Muscle layer of duodenum (tissue), 2 donors: ENCODE data around the gene REST.

Experiments used
- H3K27ac ChIP-seq: one replicate; pipeline ENCODE4 v1.7.0; 2013; ENCODE audit warnings: mild to moderate bottlenecking, low read length
- H3K27me3 ChIP-seq: one replicate; pipeline ENCODE4 v1.7.0; 2013; ENCODE audit warnings: low read depth, mild to moderate bottlenecking, control low read depth, low read length
- H3K36me3 ChIP-seq, 2 donors: one replicate each; pipeline ENCODE4 v1.7.0; 2013; ENCODE audit warnings: low read length in 2 of 2, control low read depth in 1 of 2, mild to moderate bottlenecking in 1 of 2; ENCODE audit not compliant: insufficient read depth in 2 of 2, control insufficient read depth in 1 of 2
- H3K4me1 ChIP-seq, 2 donors: one replicate each; pipeline ENCODE4 v1.7.0; 2013; ENCODE audit warnings: low read length in 2 of 2, mild to moderate bottlenecking in 2 of 2, control low read depth in 1 of 2, moderate library complexity in 1 of 2; ENCODE audit not compliant: insufficient read depth in 2 of 2, control insufficient read depth in 1 of 2
- H3K4me3 ChIP-seq, 2 donors: one replicate each; pipeline ENCODE4 v1.7.0; 2013; ENCODE audit warnings: low read length in 2 of 2, low read depth in 1 of 2, mild to moderate bottlenecking in 1 of 2
- H3K9me3 ChIP-seq, 2 donors: one replicate each; pipeline ENCODE4 v1.7.0; 2013; ENCODE audit warnings: low read length in 2 of 2, control low read depth in 1 of 2, mild to moderate bottlenecking in 1 of 2; ENCODE audit not compliant: control insufficient read depth in 1 of 2
- donor health status: healthy.

REST gene

GRCh38 chr4:56978750-56979303, 71.1 kb downstream of the REST start, which contains the start of gene POLR2B:
POLR2B (plus strand) TSS chr4:56978896; CDS start chr4:56978986, 90 bp downstream.
- Histone ChIP-seq H3K4me3 (peak within 1 kb of the TSS; percentile 94 to 99), H3K36me3 (peaks cover under 1 to 5% of the 10 kb centered on the region in 2 donors), H3K27me3 (no peaks in the 10 kb centered on the region), H3K27ac (peak within 1 kb of the TSS; percentile 93), H3K4me1 (peaks cover 13 to 45% of the 10 kb centered on the region in 2 donors), H3K9me3 (no peaks in the 10 kb centered on the region)

GRCh38 chr4:56979421-56980072, 71.8 kb downstream of the REST start:
- no peaks in the 10 kb centered on the region for H3K9me3 ChIP-seq

GRCh38 chr4:56981795-56982201, 74.1 kb downstream of the REST start:
- H3K27ac ChIP-seq: no peak overlapping the region
- H3K27me3 ChIP-seq: no peaks in the 10 kb centered on the region
- H3K4me1 ChIP-seq: peaks cover 9 to 28% of the 10 kb centered on the region in 2 donors
- H3K4me3 ChIP-seq: no peak overlapping the region
- peaks cover 3 to 9% of the 10 kb centered on the region in 2 donors for H3K36me3 ChIP-seq
- no peaks in the 10 kb centered on the region for H3K9me3 ChIP-seq

More at GRCh38 chr4:56979421-56980072, 71.8 kb downstream of the REST start:
- H3K27ac ChIP-seq: peak overlapping the region; percentile 93
- H3K4me1 ChIP-seq: peaks cover 13 to 45% of the 10 kb centered on the region in 2 donors
- H3K27me3 ChIP-seq: no peaks in the 10 kb centered on the region
- H3K4me3 ChIP-seq: peak overlapping the region; percentile 85 to 99
- no peaks in the 10 kb centered on the region for H3K36me3 ChIP-seq

DNA sequence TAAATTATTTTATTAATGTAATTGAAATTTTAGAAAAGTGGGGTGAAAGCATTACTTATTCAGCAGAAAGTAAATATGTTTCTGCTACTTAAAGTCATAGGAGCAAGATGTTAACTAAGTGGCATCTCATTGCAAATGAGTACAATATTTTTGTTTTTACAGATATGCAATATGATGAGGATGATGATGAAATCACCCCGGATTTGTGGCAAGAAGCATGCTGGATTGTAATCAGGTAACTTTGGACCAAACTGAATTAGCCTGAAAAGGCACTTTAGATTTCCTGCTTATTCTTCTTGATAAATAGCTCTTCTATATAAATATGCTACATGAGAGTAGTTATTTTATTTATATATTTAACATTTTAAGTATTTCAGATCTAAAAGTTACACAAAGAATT, 78.5 kb downstream of the REST start:
- Histone ChIP-seq H3K27me3 (no peaks in the 10 kb centered on the region), H3K9me3 (no peaks in the 10 kb centered on the region), H3K4me3 (no peak overlapping the region), H3K36me3 (peaks cover 29 to 41% of the 10 kb centered on the region in 2 donors), H3K4me1 (peaks cover 5 to 12% of the 10 kb centered on the region in 2 donors), H3K27ac (no peak overlapping the region)

DNA sequence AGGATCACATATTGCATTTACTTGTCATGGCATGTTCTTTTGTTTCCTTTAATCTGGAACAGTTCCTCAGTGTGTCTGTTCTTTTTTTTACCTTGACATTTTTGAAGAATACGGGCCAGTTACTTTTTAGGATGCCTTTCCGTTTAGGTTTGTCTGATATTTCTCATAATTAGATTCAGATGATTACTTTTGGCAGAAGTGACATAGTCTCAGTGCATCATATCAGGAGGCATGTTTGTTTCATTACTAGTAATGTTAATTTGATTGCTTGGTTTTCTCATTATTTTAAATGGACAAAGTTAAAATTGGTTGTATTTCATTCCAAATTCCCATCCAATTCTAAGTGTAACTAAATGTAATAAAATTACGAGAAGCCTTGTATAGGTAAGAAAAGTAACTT, 79.3 kb downstream of the REST start:
- Histone ChIP-seq H3K4me3 (no peak overlapping the region), H3K36me3 (peaks cover 35 to 48% of the 10 kb centered on the region in 2 donors), H3K27ac (no peak overlapping the region), H3K9me3 (no peaks in the 10 kb centered on the region), H3K27me3 (no peaks in the 10 kb centered on the region), H3K4me1 (peaks cover 0 to 5% of the 10 kb centered on the region in 2 donors)

GRCh38 chr4:56990109-56990905, 82.6 kb downstream of the REST start:
- Histone ChIP-seq H3K27me3 (no peaks in the 10 kb centered on the region), H3K9me3 (no peaks in the 10 kb centered on the region), H3K36me3 (peaks cover 44 to 56% of the 10 kb centered on the region in 2 donors), H3K4me1 (peaks cover 1 to 4% of the 10 kb centered on the region in 2 donors), H3K4me3 (no peak overlapping the region), H3K27ac (no peak overlapping the region)

DNA sequence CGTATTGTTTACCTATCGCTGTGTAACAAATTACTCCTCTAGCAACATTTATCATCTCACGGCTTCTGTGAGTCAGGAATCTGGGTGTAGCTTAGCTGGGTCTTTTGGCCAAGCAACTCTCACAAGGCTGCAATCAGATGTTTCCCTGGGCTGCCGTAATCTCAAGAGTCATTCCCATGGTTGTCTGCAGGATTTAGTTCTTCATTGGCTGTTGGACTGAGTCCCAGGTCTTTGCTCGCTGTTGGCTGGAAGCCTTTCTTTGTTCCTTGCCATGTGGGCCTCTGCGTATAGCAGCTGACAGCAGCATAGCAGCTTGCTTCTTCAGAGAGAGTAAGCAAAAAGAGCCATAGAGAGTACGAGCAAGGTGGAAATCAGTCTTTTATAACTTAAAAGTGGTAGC, 87.8 kb downstream of the REST start:
- Histone ChIP-seq H3K27ac (no peak overlapping the region), H3K27me3 (no peaks in the 10 kb centered on the region), H3K4me3 (no peak overlapping the region), H3K4me1 (peaks cover 8 to 11% of the 10 kb centered on the region in 2 donors), H3K9me3 (no peaks in the 10 kb centered on the region), H3K36me3 (peaks cover 36% of the 10 kb centered on the region in 2 donors)

- no peak overlapping the region for H3K4me3 ChIP-seq
- no peaks in the 10 kb centered on the region for H3K9me3 ChIP-seq
- no peak overlapping the region for H3K27ac ChIP-seq
- H3K4me1 ChIP-seq: peaks cover 8 to 11% of the 10 kb centered on the region in 2 donors
- peaks cover 26 to 37% of the 10 kb centered on the region in 2 donors for H3K36me3 ChIP-seq
- H3K27me3 ChIP-seq: no peaks in the 10 kb centered on the region
Measured at GRCh38 chr4:56999751-57000150, 92.1 kb downstream of the REST start.

GRCh38 chr4:57013543-57014120, 105.9 kb downstream of the REST start:
- H3K4me3 ChIP-seq: no peak overlapping the region
- no peaks in the 10 kb centered on the region for H3K4me1 ChIP-seq
- H3K36me3 ChIP-seq: peaks cover 54 to 68% of the 10 kb centered on the region in 2 donors
- H3K27ac ChIP-seq: no peak overlapping the region
- no peaks in the 10 kb centered on the region for H3K9me3 ChIP-seq
- no peaks in the 10 kb centered on the region for H3K27me3 ChIP-seq
